Measurements from ENCODE around the gene MOSMO. TPM values are rescaled to one million over a fixed set of nuclear protein-coding genes. Genes with fewer than 3 reads are reported as not detected.

Gene MOSMO
- total RNA-seq, 4 donors from 2014 or later = 17.9 to 39.5 (median 30.3) TPM

GRCh38 chr16:21971856-21972255 lies 36.1 kb upstream of the MOSMO start:
- H3K36me3 ChIP-seq = no peaks in the 10 kb centered on the region
- no peaks in the 10 kb centered on the region for H3K4me1 ChIP-seq
- no peak overlapping the region for H3K27ac ChIP-seq
- TF ChIP-seq CTCF (IDR thresholded peaks at IDR 0.05) = no peak
- TF ChIP-seq POLR2A (IDR thresholded peaks at IDR 0.05) = no peak
- intact Hi-C loops (cut with DNase I; ENCODE audit: low total_unique reads) = no loop called here
- H3K9me3 ChIP-seq = no peaks in the 10 kb centered on the region
- H3K4me3 ChIP-seq = no peak overlapping the region
- no peak for DNase-seq
- H3K27me3 ChIP-seq = no peaks in the 10 kb centered on the region

DNA sequence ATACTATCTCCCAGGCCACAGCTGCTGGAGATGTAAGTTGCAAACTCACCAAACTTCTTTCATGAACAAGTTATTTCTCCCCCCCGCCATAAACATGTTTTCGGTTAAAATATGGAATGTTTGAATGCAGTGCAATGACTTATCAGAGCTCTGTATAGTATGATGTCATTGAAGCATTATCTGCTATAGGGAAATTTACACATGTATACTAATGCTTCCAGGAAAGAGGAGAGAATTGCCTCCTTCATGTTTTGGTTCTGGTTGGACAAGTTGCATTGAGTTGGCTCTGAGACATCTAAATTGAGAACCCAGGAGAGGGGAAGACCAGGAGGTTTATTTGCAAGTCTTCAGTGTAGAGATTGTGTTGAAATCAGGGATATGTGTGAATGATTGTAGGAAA lies 34.0 kb upstream of the MOSMO start:
- Histone ChIP-seq H3K9me3 (no peaks in the 10 kb centered on the region), H3K27ac (no peak overlapping the region), H3K36me3 (no peaks in the 10 kb centered on the region), H3K4me1 (no peaks in the 10 kb centered on the region), H3K4me3 (no peak overlapping the region), H3K27me3 (no peaks in the 10 kb centered on the region)
- TF ChIP-seq POLR2A (IDR thresholded peaks at IDR 0.05) (no peak), CTCF (IDR thresholded peaks at IDR 0.05) (no peak)
- DNase-seq = no peak
- intact Hi-C loops (cut with DNase I; ENCODE audit: low total_unique reads) = no loop called here

GRCh38 chr16:21980032-21980431 lies 27.9 kb upstream of the MOSMO start:
- no peaks in the 10 kb centered on the region for H3K4me1 ChIP-seq
- no peaks in the 10 kb centered on the region for H3K27me3 ChIP-seq
- TF ChIP-seq CTCF (IDR thresholded peaks at IDR 0.05) (no peak), POLR2A (IDR thresholded peaks at IDR 0.05) (no peak)
- DNase-seq = no peak
- H3K27ac ChIP-seq = no peak overlapping the region
- H3K36me3 ChIP-seq = no peaks in the 10 kb centered on the region
- H3K4me3 ChIP-seq = no peak overlapping the region
- intact Hi-C loops (cut with DNase I; ENCODE audit: low total_unique reads) = no loop called here
- H3K9me3 ChIP-seq = no peaks in the 10 kb centered on the region

GRCh38 chr16:21982108-21982507 lies 25.8 kb upstream of the MOSMO start:
- no peaks in the 10 kb centered on the region for H3K36me3 ChIP-seq
- no peaks in the 10 kb centered on the region for H3K27me3 ChIP-seq
- intact Hi-C loops (cut with DNase I; ENCODE audit: low total_unique reads) = no loop called here
- no peaks in the 10 kb centered on the region for H3K4me1 ChIP-seq
- no peaks in the 10 kb centered on the region for H3K9me3 ChIP-seq
- no peak overlapping the region for H3K27ac ChIP-seq
- H3K4me3 ChIP-seq = no peak overlapping the region
- TF ChIP-seq POLR2A (IDR thresholded peaks at IDR 0.05) (no peak), CTCF (IDR thresholded peaks at IDR 0.05) (no peak)
- no peak for DNase-seq

DNA sequence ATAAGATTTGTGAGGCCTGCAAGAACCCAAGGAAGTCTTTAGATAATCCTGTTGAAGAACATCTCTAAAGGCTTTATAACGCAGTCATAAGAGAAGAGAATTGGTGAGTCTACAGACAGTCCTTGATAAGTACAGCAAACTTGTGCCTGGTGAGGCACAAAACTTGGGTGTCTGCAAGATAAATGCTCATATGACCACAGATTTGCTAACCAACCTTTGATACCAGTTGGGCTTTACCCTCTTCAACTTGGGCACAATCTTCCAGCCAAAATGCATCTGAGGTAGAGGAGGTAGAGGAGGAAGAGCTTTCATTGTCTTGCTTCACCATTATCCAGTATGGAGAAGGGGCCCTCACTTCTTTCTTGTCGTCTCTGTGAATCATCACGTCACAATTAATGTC lies 23.8 kb upstream of the MOSMO start:
- DNase-seq = no peak
- Histone ChIP-seq H3K27ac (no peak overlapping the region), H3K36me3 (no peaks in the 10 kb centered on the region), H3K4me1 (no peaks in the 10 kb centered on the region), H3K27me3 (no peaks in the 10 kb centered on the region), H3K9me3 (no peaks in the 10 kb centered on the region), H3K4me3 (no peak overlapping the region)
- TF ChIP-seq POLR2A (IDR thresholded peaks at IDR 0.05) (no peak), CTCF (IDR thresholded peaks at IDR 0.05) (no peak)
- intact Hi-C loops (cut with DNase I; ENCODE audit: low total_unique reads) = no loop called here
